Retina (tissue), 1 donor: ENCODE measurements around the gene ALG5.
A peak's percentile ranks its signal among the peaks of the same experiment; 100 is the strongest.

Source experiments
- DNase-seq: peaks from one replicate; pipeline ENCODE4 v3.0.0-alpha.2; 2016

The ALG5 gene

GRCh38 chr13:36913463-36913862, 85.7 kb downstream of the ALG5 start:
- no peak for DNase-seq

GRCh38 chr13:36912973-36913372, 86.2 kb downstream of the ALG5 start:
- no peak for DNase-seq

- DNase-seq, result no peak
Measured at GRCh38 chr13:36912369-36912768, 86.8 kb downstream of the ALG5 start.

GRCh38 chr13:36910545-36910944, 88.6 kb downstream of the ALG5 start:
- DNase-seq, result no peak

- DNase-seq, result no peak
Measured at GRCh38 chr13:36907821-36908220, 91.3 kb downstream of the ALG5 start.

GRCh38 chr13:36907266-36907665, 91.9 kb downstream of the ALG5 start:
- no peak for DNase-seq

GRCh38 chr13:36905944-36906343, 93.2 kb downstream of the ALG5 start:
- no peak for DNase-seq

GRCh38 chr13:36903925-36904595, 95.1 kb downstream of the ALG5 start:
- peak; percentile 69 for DNase-seq
